Loucy (cell line): ENCODE measurements around the gene PTPRN2.

ENCODE experiments used
- H2AFZ ChIP-seq: fragments of 200-600 bp; sonication (generic); 2 replicates; pipeline ENCODE4 v1.6.0; 2016; ENCODE audit warnings: antibody characterized with exemption, mild to moderate bottlenecking, low read length, moderate library complexity
- H3F3A ChIP-seq: fragments of 200-600 bp; 2 replicates; pipeline ENCODE4 v1.6.0; 2016; ENCODE audit warnings: antibody characterized with exemption, low read depth, mild to moderate bottlenecking
- H3K27me3 ChIP-seq: fragments of 200-600 bp; sonication (generic); 2 replicates; pipeline ENCODE4 v1.6.1; 2014; ENCODE audit warnings: low read length, mild to moderate bottlenecking; ENCODE audit not compliant: insufficient read depth, poor library complexity, severe bottlenecking
- H3K36me3 ChIP-seq: fragments of 200-600 bp; sonication (generic); 2 replicates; pipeline ENCODE4 v1.6.1; 2016; ENCODE audit warnings: low read length; ENCODE audit not compliant: insufficient read depth
- H3K4me1 ChIP-seq: fragments of 200-600 bp; sonication (generic); 2 replicates; pipeline ENCODE4 v1.5.1; 2014; ENCODE audit warnings: low read length, mild to moderate bottlenecking; ENCODE audit not compliant: insufficient read depth, poor library complexity, severe bottlenecking
- H3K4me2 ChIP-seq: fragments of 200-600 bp; sonication (generic); 2 replicates; pipeline ENCODE4 v1.6.0; 2014; ENCODE audit warnings: antibody characterized with exemption, low read length, low read depth, mild to moderate bottlenecking; ENCODE audit not compliant: poor library complexity, severe bottlenecking
- H3K4me3 ChIP-seq: fragments of 200-600 bp; sonication (generic); 2 replicates; pipeline ENCODE4 v1.5.1; 2014; ENCODE audit warnings: low read length, mild to moderate bottlenecking, mixed read lengths; ENCODE audit not compliant: poor library complexity, severe bottlenecking
- H3K79me2 ChIP-seq: fragments of 200-600 bp; sonication (generic); 2 replicates; pipeline ENCODE4 v1.6.1; 2014; ENCODE audit warnings: low read length; ENCODE audit not compliant: insufficient read depth
- H3K9ac ChIP-seq: fragments of 200-600 bp; sonication (generic); 2 replicates; pipeline ENCODE4 v1.6.0; 2014; ENCODE audit warnings: mild to moderate bottlenecking, low read depth, low read length, moderate library complexity; ENCODE audit not compliant: poor library complexity, severe bottlenecking
- H3K9me2 ChIP-seq: fragments of 200-600 bp; sonication (generic); replicated peaks from 2 replicates; pipeline ENCODE4 v1.6.1; 2016; ENCODE audit warnings: low read depth, low read length, mixed read lengths
- H3K9me3 ChIP-seq: fragments of 200-600 bp; sonication (generic); 2 replicates; pipeline ENCODE4 v1.6.1; 2014; ENCODE audit warnings: mild to moderate bottlenecking, antibody characterized with exemption, low read length, low read depth; ENCODE audit not compliant: insufficient read depth
- H4K20me1 ChIP-seq: fragments of 200-600 bp; sonication (generic); 2 replicates; pipeline ENCODE4 v1.6.0; 2014; ENCODE audit warnings: antibody characterized with exemption, low read length, mild to moderate bottlenecking; ENCODE audit not compliant: insufficient read depth, poor library complexity, severe bottlenecking
- EZH2phosphoT487 ChIP-seq: fragments of 200-600 bp; IDR thresholded peaks from 2 replicates; pipeline ENCODE4 v1.6.1; 2018; ENCODE audit warnings: antibody characterized with exemption, mild to moderate bottlenecking, moderate library complexity, borderline replicate concordance
- TF ChIP-seq, protein P1 (sequence below): fragments of 200-600 bp; sonication (generic); conservative IDR thresholded peaks from 2 replicates; pipeline ENCODE4 v1.5.1; 2014; ENCODE audit warnings: mild to moderate bottlenecking, antibody characterized with exemption, low read length

Gene PTPRN2

DNA sequence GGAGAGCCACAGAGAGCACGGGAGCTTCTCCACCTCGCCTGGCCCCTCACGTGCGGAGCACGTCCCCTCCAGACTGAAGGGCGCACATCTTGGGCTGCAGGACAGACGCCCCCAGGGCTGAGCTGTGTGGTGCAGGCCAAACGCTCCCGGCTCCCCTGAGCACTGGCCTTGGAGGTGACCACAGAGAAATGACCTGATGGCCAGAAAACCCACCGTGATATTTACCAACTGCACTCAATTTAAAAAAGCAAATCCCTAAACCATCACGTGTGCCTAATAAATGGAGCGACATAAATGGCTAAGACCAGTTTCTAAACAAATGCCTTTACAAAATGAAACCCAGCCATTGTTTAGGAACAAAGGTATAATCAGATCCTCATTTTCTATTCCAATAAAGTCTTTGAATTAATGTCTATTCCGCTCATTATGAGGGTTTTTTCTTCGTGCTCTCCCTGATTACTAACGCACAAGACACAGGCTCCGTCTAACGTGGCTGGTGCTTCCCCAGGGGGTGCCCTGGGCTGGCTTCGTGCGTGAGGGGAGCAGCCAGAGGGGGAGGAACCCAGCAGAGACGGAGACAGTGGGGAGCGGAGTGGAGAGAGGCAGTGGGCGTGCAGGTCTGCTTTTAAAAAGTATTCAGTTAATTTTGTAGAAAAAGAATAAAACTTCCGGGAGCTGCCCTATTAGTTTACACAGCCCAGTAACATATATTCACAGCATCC lies 1060.5 kb downstream of the PTPRN2 start:
- Histone ChIP-seq H3K36me3 (no peaks in the 10 kb centered on the region), H2AFZ (no peak overlapping the region), H3K4me2 (no peak overlapping the region), H4K20me1 (no peaks in the 10 kb centered on the region), H3K27me3 (no peaks in the 10 kb centered on the region), H3K4me1 (no peaks in the 10 kb centered on the region), H3K4me3 (no peak overlapping the region), H3K79me2 (no peaks in the 10 kb centered on the region), H3K9me2 (no peaks in the 10 kb centered on the region), H3F3A (no peaks in the 10 kb centered on the region), H3K9me3 (no peaks in the 10 kb centered on the region), H3K9ac (no peak overlapping the region)
- TF ChIP-seq, protein P1, sequence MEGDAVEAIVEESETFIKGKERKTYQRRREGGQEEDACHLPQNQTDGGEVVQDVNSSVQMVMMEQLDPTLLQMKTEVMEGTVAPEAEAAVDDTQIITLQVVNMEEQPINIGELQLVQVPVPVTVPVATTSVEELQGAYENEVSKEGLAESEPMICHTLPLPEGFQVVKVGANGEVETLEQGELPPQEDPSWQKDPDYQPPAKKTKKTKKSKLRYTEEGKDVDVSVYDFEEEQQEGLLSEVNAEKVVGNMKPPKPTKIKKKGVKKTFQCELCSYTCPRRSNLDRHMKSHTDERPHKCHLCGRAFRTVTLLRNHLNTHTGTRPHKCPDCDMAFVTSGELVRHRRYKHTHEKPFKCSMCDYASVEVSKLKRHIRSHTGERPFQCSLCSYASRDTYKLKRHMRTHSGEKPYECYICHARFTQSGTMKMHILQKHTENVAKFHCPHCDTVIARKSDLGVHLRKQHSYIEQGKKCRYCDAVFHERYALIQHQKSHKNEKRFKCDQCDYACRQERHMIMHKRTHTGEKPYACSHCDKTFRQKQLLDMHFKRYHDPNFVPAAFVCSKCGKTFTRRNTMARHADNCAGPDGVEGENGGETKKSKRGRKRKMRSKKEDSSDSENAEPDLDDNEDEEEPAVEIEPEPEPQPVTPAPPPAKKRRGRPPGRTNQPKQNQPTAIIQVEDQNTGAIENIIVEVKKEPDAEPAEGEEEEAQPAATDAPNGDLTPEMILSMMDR, result no peak
- TF ChIP-seq EZH2phosphoT487, result no peak

DNA sequence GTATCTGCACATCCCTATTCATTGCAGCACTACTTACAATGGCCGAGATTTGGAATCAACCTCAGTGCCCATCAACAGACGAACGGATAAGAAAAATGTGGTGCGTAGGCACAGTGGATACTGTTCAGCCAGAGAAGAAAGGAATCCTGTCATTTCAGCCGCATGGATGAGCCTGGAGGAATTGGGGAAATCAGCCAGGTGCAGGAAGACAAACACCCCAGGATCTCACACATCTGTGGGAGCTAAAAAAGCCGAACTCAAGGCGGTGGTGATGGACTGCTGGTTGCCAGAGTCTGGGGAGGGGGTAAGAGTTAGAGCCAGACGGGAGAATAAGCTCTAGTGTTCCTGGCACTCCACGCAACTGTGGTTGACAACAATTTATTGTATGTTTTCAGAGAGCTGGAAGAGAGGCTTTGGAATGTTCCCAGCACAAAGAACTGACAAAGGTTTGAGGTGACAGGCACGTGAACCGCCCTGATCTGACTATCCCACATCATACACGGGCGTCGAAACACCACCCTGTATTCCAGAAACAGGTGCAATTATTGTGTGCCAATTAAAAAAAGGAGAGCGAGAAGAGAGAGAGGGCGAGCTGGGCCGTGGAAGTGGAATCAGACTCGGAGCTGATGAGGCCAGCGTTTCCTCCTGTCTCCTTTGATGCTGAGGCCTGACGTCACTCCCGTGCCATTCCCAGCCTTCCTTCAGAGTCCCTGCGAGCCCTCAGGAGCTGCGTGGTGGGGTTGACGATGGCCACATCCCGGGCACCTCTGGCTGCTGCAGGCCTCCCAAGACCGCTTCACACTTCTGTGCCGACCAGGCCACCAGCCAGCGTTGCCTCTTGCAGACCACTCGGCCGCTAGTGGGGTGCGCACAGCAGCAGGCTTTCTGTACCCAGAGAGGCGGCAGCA lies 1061.4 kb downstream of the PTPRN2 start:
- no peak overlapping the region for H2AFZ ChIP-seq
- no peak for TF ChIP-seq EZH2phosphoT487
- TF ChIP-seq, protein P1, result no peak
- no peaks in the 10 kb centered on the region for H3K27me3 ChIP-seq
- H3K79me2 ChIP-seq, result no peaks in the 10 kb centered on the region
- H3K9me2 ChIP-seq, result no peaks in the 10 kb centered on the region
- no peak overlapping the region for H3K4me3 ChIP-seq
- no peak overlapping the region for H3K9ac ChIP-seq
- H4K20me1 ChIP-seq, result no peaks in the 10 kb centered on the region
- H3K4me2 ChIP-seq, result no peak overlapping the region
- no peaks in the 10 kb centered on the region for H3K4me1 ChIP-seq
- H3F3A ChIP-seq, result no peaks in the 10 kb centered on the region
- H3K36me3 ChIP-seq, result no peaks in the 10 kb centered on the region
- H3K9me3 ChIP-seq, result no peaks in the 10 kb centered on the region

DNA sequence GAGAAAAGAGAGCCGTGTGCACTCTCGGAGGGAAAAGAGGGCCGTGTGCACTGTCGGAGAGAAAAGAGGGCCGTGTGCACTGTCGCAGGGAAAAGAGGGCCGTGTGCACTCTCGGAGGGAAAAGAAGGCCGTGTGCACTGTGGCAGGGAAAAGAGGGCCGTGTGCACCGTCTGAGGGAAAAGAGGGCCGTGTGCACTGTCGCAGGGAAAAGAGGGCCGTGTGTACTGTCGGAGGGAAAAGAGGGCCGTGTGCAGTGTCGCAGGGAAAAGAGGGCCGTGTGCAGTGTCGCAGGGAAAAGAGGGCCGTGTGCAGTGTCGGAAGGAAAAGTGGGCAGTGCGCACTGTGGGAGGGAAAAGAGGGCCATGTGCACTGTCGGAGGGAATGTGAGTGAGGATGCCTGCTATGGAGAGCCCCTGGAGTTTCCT lies 1062.1 kb downstream of the PTPRN2 start:
- Histone ChIP-seq H3K36me3 (no peaks in the 10 kb centered on the region), H3K79me2 (no peaks in the 10 kb centered on the region), H3K9me2 (no peaks in the 10 kb centered on the region), H3K9ac (no peak overlapping the region), H4K20me1 (no peaks in the 10 kb centered on the region), H3K4me3 (no peak overlapping the region), H3K4me1 (no peaks in the 10 kb centered on the region), H3K4me2 (no peak overlapping the region), H3F3A (no peaks in the 10 kb centered on the region), H3K27me3 (no peaks in the 10 kb centered on the region), H2AFZ (no peak overlapping the region), H3K9me3 (no peaks in the 10 kb centered on the region)
- TF ChIP-seq EZH2phosphoT487, result no peak
- TF ChIP-seq, protein P1, result no peak
